Liver (tissue), 2 donors: Measurements from ENCODE around the gene PCMT1.
"Not testable (repeated sequence)": the region's sequence is repeated elsewhere in the genome, so short reads cannot be mapped to it uniquely, and the experiment has no call there.

Experiments
- RAD21 ChIP-seq, 2 donors: IDR thresholded peaks; 2 replicates each; pipeline ENCODE4 v1.6.1; 2016; ENCODE audit warnings: antibody characterized with exemption in 2 of 2, mild to moderate bottlenecking in 2 of 2
- SP1 ChIP-seq: IDR thresholded peaks from 2 replicates; pipeline ENCODE4 v1.6.1; 2018; ENCODE audit warnings: antibody characterized with exemption, mild to moderate bottlenecking
- donor health status: healthy.

DNA sequence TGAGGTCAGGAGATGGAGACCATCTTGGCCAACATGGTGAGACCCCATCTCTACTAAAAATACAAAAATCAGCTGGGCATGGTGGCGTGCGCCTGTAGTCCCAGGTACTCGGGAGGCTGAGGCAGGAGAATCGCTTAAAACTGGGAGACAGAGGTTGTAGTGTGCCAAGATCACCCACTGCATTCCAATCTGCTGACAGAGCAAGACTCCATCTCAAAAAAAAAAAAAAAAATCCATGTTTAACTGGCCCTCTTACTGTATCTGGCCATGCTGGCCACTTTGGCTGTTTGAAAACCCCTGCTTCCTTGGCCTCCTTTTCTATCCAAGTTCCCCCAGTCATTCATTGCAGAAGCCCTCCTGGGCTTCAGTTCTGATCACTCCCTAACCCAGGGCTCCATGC lies 94.5 kb downstream of the PCMT1 start:
- not testable (repeated sequence) for TF ChIP-seq SP1; RAD21 (IDR thresholded peaks at IDR 0.05)
